ENCODE data around the gene MAL.

MAL gene

GRCh38 chr2:95008306-95008705 lies 17.2 kb upstream of the MAL start:
- DNase-seq (ENCODE audit: low read depth in 1 of 2, low spot score in 1 of 2): no peak
- Histone ChIP-seq H3K27me3 (ENCODE audit: insufficient read depth, poor library complexity, severe bottlenecking) (peaks cover 4% of the 10 kb centered on the region), H3K4me3 (replicated peaks; ENCODE audit: insufficient read depth, low read length) (no peak overlapping the region), H3K27ac (replicated peaks) (no peak overlapping the region)
- no peak for TF ChIP-seq POLR2AphosphoS5 (IDR thresholded peaks at IDR 0.05; ENCODE audit: low read depth)
- no peak for TF ChIP-seq GABPA (IDR thresholded peaks at IDR 0.05; ENCODE audit: low read depth)
- TF ChIP-seq REST (IDR thresholded peaks at IDR 0.05; ENCODE audit: insufficient replicate concordance, low read depth): no peak
- no peak for TF ChIP-seq CTCF (IDR thresholded peaks at IDR 0.05; ENCODE audit: insufficient read depth, low read length)
- no peak for TF ChIP-seq SPI1 (IDR thresholded peaks at IDR 0.05; ENCODE audit: borderline replicate concordance, low read depth)

- DNase-seq (ENCODE audit: low read depth in 1 of 2, low spot score in 1 of 2): no peak
- no peak overlapping the region for H3K27ac ChIP-seq (replicated peaks)
- no peak overlapping the region for H3K4me3 ChIP-seq (replicated peaks; ENCODE audit: insufficient read depth, low read length)
- H3K27me3 ChIP-seq (ENCODE audit: insufficient read depth, poor library complexity, severe bottlenecking): peaks cover 4% of the 10 kb centered on the region
- TF ChIP-seq GABPA (IDR thresholded peaks at IDR 0.05; ENCODE audit: low read depth) (no peak), CTCF (IDR thresholded peaks at IDR 0.05; ENCODE audit: insufficient read depth, low read length) (no peak), POLR2AphosphoS5 (IDR thresholded peaks at IDR 0.05; ENCODE audit: low read depth) (no peak), REST (IDR thresholded peaks at IDR 0.05; ENCODE audit: insufficient replicate concordance, low read depth) (no peak), SPI1 (IDR thresholded peaks at IDR 0.05; ENCODE audit: borderline replicate concordance, low read depth) (no peak)
These were observed 16.5 kb upstream of the MAL start for GRCh38 chr2:95008996-95009395.

GRCh38 chr2:95009412-95009811 lies 16.1 kb upstream of the MAL start:
- DNase-seq (ENCODE audit: low read depth in 1 of 2, low spot score in 1 of 2): no peak
- H3K4me3 ChIP-seq (replicated peaks; ENCODE audit: insufficient read depth, low read length): no peak overlapping the region
- H3K27ac ChIP-seq (replicated peaks): no peak overlapping the region
- peaks cover 4% of the 10 kb centered on the region for H3K27me3 ChIP-seq (ENCODE audit: insufficient read depth, poor library complexity, severe bottlenecking)
- no peak for TF ChIP-seq SPI1 (IDR thresholded peaks at IDR 0.05; ENCODE audit: borderline replicate concordance, low read depth)
- TF ChIP-seq REST (IDR thresholded peaks at IDR 0.05; ENCODE audit: insufficient replicate concordance, low read depth): no peak
- no peak for TF ChIP-seq GABPA (IDR thresholded peaks at IDR 0.05; ENCODE audit: low read depth)
- no peak for TF ChIP-seq CTCF (IDR thresholded peaks at IDR 0.05; ENCODE audit: insufficient read depth, low read length)
- TF ChIP-seq POLR2AphosphoS5 (IDR thresholded peaks at IDR 0.05; ENCODE audit: low read depth): no peak

Data from HL-60 (cell line).